HEK293 (cell line): ENCODE data around the gene B4GALT3.

Experiments
- CTCF ChIA-PET: fragments of 350-600 bp; formaldehyde crosslinking; extraction: SDS; loops from one replicate; lab custom pipeline; 2021; ENCODE audit warnings: antibody characterized with exemption; lab: Yijun Ruan, JAX
- POLR2A ChIA-PET: fragments of 300-600 bp; formaldehyde crosslinking; extraction: SDS; loops from one replicate; lab custom pipeline; 2020; ENCODE audit warnings: antibody characterized with exemption, inconsistent platforms; lab: Yijun Ruan, JAX
- H3K27ac ChIP-seq: fragments of 200-500 bp; sonication (Bioruptor generic); 2 replicates; pipeline ENCODE4 v1.5.1; 2014; ENCODE audit warnings: low read depth, low read length, control low read depth, inconsistent platforms; ENCODE audit errors: extremely low read depth
- H3K36me3 ChIP-seq, 2 experiments: fragments of 200-500 bp in 1 of 2; sonication (Bioruptor generic) in 1 of 2; 1 replicate in 1 of 2; 2 replicates in 1 of 2; pipeline ENCODE4 v1.5.1; 2014 to 2017; ENCODE audit warnings: inconsistent platforms in 2 of 2, low read length in 2 of 2; ENCODE audit not compliant: control insufficient read depth in 2 of 2, insufficient read depth in 1 of 2
- H3K4me1 ChIP-seq: fragments of 200-500 bp; sonication (Bioruptor generic); 2 replicates; pipeline ENCODE4 v1.5.1; 2014; ENCODE audit warnings: mild to moderate bottlenecking, low read length, inconsistent platforms; ENCODE audit not compliant: control insufficient read depth, insufficient read depth
- H3K4me3 ChIP-seq: 2 replicates; pipeline ENCODE4 v1.5.1; 2011; ENCODE audit warnings: low read depth, mild to moderate bottlenecking, control low read depth, low read length, moderate library complexity
- H3K9me3 ChIP-seq: fragments of 200-500 bp; sonication (Bioruptor generic); 2 replicates; pipeline ENCODE4 v1.5.1; 2014; ENCODE audit warnings: low read depth, low read length, inconsistent platforms; ENCODE audit not compliant: control insufficient read depth, insufficient read depth
- EGR2 ChIP-seq: fragments of 450-650 bp; formaldehyde crosslinking; IDR thresholded peaks from 2 replicates; pipeline ENCODE4 v1.5.1; 2016; ENCODE audit warnings: low read depth, missing biosample characterization, missing genetic modification characterization
- GLI4 ChIP-seq: fragments of 450-650 bp; formaldehyde crosslinking; IDR thresholded peaks from 2 replicates; pipeline ENCODE4 v1.5.1; 2016; ENCODE audit warnings: missing biosample characterization, missing genetic modification characterization
- KLF7 ChIP-seq: fragments of 450-650 bp; formaldehyde crosslinking; IDR thresholded peaks from 2 replicates; pipeline ENCODE4 v1.5.1; 2016; ENCODE audit warnings: missing biosample characterization, missing genetic modification characterization, borderline replicate concordance
- KLF8 ChIP-seq: fragments of 450-650 bp; formaldehyde crosslinking; IDR thresholded peaks from 2 replicates; pipeline ENCODE4 v1.5.1; 2016; ENCODE audit warnings: missing biosample characterization, missing genetic modification characterization
- REPIN1 ChIP-seq: fragments of 450-650 bp; formaldehyde crosslinking; IDR thresholded peaks from 2 replicates; pipeline ENCODE4 v1.5.1; 2017; ENCODE audit warnings: missing biosample characterization, missing genetic modification characterization, low read depth
- SALL2 ChIP-seq: fragments of 450-650 bp; formaldehyde crosslinking; IDR thresholded peaks from 2 replicates; pipeline ENCODE4 v1.5.0; 2017; ENCODE audit warnings: missing biosample characterization, mild to moderate bottlenecking, missing genetic modification characterization, borderline replicate concordance
- SP2 ChIP-seq: fragments of 450-650 bp; formaldehyde crosslinking; IDR thresholded peaks from 2 replicates; pipeline ENCODE4 v1.5.1; 2016; ENCODE audit warnings: missing biosample characterization, missing genetic modification characterization
- SP3 ChIP-seq: fragments of 450-650 bp; formaldehyde crosslinking; IDR thresholded peaks from 2 replicates; pipeline ENCODE4 v1.5.1; 2016; ENCODE audit warnings: missing biosample characterization, missing genetic modification characterization
- SP7 ChIP-seq: fragments of 450-650 bp; formaldehyde crosslinking; IDR thresholded peaks from 2 replicates; pipeline ENCODE4 v1.5.1; 2016; ENCODE audit warnings: missing biosample characterization, missing genetic modification characterization
- ZBTB21 ChIP-seq: fragments of 450-650 bp; formaldehyde crosslinking; IDR thresholded peaks from 2 replicates; pipeline ENCODE4 v1.5.1; 2017; ENCODE audit warnings: missing biosample characterization, missing genetic modification characterization
- ZFHX2 ChIP-seq: fragments of 450-650 bp; formaldehyde crosslinking; conservative IDR thresholded peaks from 2 replicates; pipeline ENCODE4 v1.5.1; 2016; ENCODE audit warnings: missing biosample characterization, missing genetic modification characterization
- ZFP41 ChIP-seq: fragments of 450-650 bp; formaldehyde crosslinking; IDR thresholded peaks from 2 replicates; pipeline ENCODE4 v1.5.1; 2016; ENCODE audit warnings: missing biosample characterization, missing genetic modification characterization, borderline replicate concordance
- ZNF211 ChIP-seq: fragments of 450-650 bp; formaldehyde crosslinking; IDR thresholded peaks from 2 replicates; pipeline ENCODE4 v1.5.1; 2016; ENCODE audit warnings: low read depth, missing biosample characterization, missing genetic modification characterization
- ZNF248 ChIP-seq: fragments of 450-650 bp; formaldehyde crosslinking; IDR thresholded peaks from 2 replicates; pipeline ENCODE4 v1.5.1; 2017; ENCODE audit warnings: missing biosample characterization, missing genetic modification characterization
- ZNF280C ChIP-seq: fragments of 450-650 bp; formaldehyde crosslinking; IDR thresholded peaks from 2 replicates; pipeline ENCODE4 v1.5.1; 2016; ENCODE audit warnings: missing biosample characterization, missing genetic modification characterization
- ZNF335 ChIP-seq: fragments of 450-650 bp; formaldehyde crosslinking; conservative IDR thresholded peaks from 2 replicates; pipeline ENCODE4 v1.5.1; 2016; ENCODE audit warnings: missing biosample characterization, missing genetic modification characterization
- ZNF354C ChIP-seq: fragments of 450-650 bp; formaldehyde crosslinking; IDR thresholded peaks from 2 replicates; pipeline ENCODE4 v1.5.1; 2016; ENCODE audit warnings: missing biosample characterization, missing genetic modification characterization, low read depth, borderline replicate concordance
- ZNF404 ChIP-seq: fragments of 450-650 bp; formaldehyde crosslinking; IDR thresholded peaks from 2 replicates; pipeline ENCODE4 v1.5.1; 2017; ENCODE audit warnings: missing biosample characterization, missing genetic modification characterization
- ZNF792 ChIP-seq: fragments of 450-650 bp; formaldehyde crosslinking; IDR thresholded peaks from 2 replicates; pipeline ENCODE4 v1.5.1; 2016; ENCODE audit warnings: missing biosample characterization, missing genetic modification characterization
- ZSCAN18 ChIP-seq: fragments of 450-650 bp; formaldehyde crosslinking; IDR thresholded peaks from 2 replicates; pipeline ENCODE4 v1.5.1; 2016; ENCODE audit warnings: missing biosample characterization, missing genetic modification characterization
- TF ChIP-seq, protein P1 (sequence below): fragments of 450-650 bp; formaldehyde crosslinking; IDR thresholded peaks from 2 replicates; pipeline ENCODE4 v1.5.1; 2016; ENCODE audit warnings: missing biosample characterization, missing genetic modification characterization
- TF ChIP-seq, protein P2 (sequence below): fragments of 450-650 bp; formaldehyde crosslinking; IDR thresholded peaks from 2 replicates; pipeline ENCODE4 v1.5.1; 2016; ENCODE audit warnings: missing biosample characterization, missing genetic modification characterization
- TF ChIP-seq, protein P3 (sequence below): fragments of 450-650 bp; formaldehyde crosslinking; IDR thresholded peaks from 2 replicates; pipeline ENCODE4 v1.5.1; 2017; ENCODE audit warnings: missing biosample characterization, missing genetic modification characterization

The B4GALT3 gene

GRCh38 chr1:161199506-161200139 is 22.3 kb upstream of the B4GALT3 start:
- H3K27ac ChIP-seq: no peak overlapping the region
- POLR2A ChIA-PET: interaction anchor here (1.2 to 1.9 kb wide), 2 partner anchors 9 to 26 kb away, joined by 4 to 7 read pairs; partner anchors contain the start of gene TOMM40L
- H3K4me3 ChIP-seq: no peak overlapping the region
- CTCF ChIA-PET: interaction anchor here (0.6 to 1.9 kb wide), 5 partner anchors 27 to 202 kb away, joined by 3 to 14 read pairs (median 3); no protein-coding TSS in a partner anchor
- H3K9me3 ChIP-seq: no peaks in the 10 kb centered on the region
- H3K36me3 ChIP-seq: peaks cover 10 to 14% of the 10 kb centered on the region in 2 experiments; a peak in 2 of 3 replicates
- H3K4me1 ChIP-seq: peaks cover 9% of the 10 kb centered on the region; the same call in 1 of the 2 replicates
- TF ChIP-seq, protein P1, sequence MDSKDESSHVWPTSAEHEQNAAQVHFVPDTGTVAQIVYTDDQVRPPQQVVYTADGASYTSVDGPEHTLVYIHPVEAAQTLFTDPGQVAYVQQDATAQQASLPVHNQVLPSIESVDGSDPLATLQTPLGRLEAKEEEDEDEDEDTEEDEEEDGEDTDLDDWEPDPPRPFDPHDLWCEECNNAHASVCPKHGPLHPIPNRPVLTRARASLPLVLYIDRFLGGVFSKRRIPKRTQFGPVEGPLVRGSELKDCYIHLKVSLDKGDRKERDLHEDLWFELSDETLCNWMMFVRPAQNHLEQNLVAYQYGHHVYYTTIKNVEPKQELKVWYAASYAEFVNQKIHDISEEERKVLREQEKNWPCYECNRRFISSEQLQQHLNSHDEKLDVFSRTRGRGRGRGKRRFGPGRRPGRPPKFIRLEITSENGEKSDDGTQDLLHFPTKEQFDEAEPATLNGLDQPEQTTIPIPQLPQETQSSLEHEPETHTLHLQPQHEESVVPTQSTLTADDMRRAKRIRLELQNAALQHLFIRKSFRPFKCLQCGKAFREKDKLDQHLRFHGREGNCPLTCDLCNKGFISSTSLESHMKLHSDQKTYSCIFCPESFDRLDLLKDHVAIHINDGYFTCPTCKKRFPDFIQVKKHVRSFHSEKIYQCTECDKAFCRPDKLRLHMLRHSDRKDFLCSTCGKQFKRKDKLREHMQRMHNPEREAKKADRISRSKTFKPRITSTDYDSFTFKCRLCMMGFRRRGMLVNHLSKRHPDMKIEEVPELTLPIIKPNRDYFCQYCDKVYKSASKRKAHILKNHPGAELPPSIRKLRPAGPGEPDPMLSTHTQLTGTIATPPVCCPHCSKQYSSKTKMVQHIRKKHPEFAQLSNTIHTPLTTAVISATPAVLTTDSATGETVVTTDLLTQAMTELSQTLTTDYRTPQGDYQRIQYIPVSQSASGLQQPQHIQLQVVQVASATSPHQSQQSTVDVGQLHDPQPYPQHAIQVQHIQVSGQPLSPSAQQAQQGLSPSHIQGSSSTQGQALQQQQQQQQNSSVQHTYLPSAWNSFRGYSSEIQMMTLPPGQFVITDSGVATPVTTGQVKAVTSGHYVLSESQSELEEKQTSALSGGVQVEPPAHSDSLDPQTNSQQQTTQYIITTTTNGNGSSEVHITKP (tag by site-specific recombination): peak; percentile 72
- TF ChIP-seq ZNF335 (tag by site-specific recombination) (no peak), ZFP41 (tag by site-specific recombination) (no peak), ZNF354C (tag by site-specific recombination) (no peak), GLI4 (tag by site-specific recombination) (no peak), ZFHX2 (peak; percentile 58), ZBTB21 (tag by site-specific recombination) (no peak), SP2 (tag by site-specific recombination) (peak; percentile 35), ZNF248 (no peak), SP7 (no peak), SALL2 (tag by site-specific recombination) (no peak), SP3 (tag by site-specific recombination) (no peak), KLF8 (tag by site-specific recombination) (no peak), ZSCAN18 (no peak), KLF7 (tag by site-specific recombination) (no peak), ZNF404 (no peak), EGR2 (peak; percentile 39; the same call in 1 of the 2 replicates), REPIN1 (tag by site-specific recombination) (no peak), ZNF280C (no peak), ZNF792 (tag by site-specific recombination) (no peak), ZNF211 (tag by site-specific recombination) (no peak)
- TF ChIP-seq, protein P2, sequence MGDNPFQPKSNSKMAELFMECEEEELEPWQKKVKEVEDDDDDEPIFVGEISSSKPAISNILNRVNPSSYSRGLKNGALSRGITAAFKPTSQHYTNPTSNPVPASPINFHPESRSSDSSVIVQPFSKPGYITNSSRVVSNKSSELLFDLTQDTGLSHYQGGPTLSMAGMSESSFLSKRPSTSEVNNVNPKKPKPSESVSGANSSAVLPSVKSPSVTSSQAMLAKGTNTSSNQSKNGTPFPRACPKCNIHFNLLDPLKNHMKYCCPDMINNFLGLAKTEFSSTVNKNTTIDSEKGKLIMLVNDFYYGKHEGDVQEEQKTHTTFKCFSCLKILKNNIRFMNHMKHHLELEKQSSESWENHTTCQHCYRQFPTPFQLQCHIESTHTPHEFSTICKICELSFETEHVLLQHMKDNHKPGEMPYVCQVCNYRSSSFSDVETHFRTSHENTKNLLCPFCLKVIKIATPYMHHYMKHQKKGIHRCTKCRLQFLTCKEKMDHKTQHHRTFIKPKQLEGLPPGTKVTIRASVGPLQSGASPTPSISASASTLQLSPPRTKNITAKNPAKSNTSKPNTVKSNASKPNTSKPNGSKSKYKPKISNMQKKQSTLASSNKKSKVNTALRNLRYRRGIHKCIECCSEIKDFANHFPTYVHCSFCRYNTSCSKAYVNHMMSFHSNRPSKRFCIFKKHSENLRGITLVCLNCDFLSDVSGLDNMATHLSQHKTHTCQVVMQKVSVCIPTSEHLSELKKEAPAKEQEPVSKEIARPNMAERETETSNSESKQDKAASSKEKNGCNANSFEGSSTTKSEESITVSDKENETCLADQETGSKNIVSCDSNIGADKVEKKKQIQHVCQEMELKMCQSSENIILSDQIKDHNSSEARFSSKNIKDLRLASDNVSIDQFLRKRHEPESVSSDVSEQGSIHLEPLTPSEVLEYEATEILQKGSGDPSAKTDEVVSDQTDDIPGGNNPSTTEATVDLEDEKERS (tag by site-specific recombination): no peak
- TF ChIP-seq, protein P3, sequence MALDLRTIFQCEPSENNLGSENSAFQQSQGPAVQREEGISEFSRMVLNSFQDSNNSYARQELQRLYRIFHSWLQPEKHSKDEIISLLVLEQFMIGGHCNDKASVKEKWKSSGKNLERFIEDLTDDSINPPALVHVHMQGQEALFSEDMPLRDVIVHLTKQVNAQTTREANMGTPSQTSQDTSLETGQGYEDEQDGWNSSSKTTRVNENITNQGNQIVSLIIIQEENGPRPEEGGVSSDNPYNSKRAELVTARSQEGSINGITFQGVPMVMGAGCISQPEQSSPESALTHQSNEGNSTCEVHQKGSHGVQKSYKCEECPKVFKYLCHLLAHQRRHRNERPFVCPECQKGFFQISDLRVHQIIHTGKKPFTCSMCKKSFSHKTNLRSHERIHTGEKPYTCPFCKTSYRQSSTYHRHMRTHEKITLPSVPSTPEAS (tag by site-specific recombination): no peak
